GM23338 (cell line): ENCODE measurements around the gene GAS6. TPM values are rescaled to one million over a fixed set of nuclear protein-coding genes. Genes with fewer than 3 reads are reported as not detected.

Source experiments
- ATAC-seq: fragments of 200-7000 bp; cut with Tn5 transposase; 3 replicates; pipeline ENCODE4 v1.9.1; 2020
- DNase-seq: peaks from one replicate; pipeline ENCODE4 v3.0.0-alpha.2; 2015; ENCODE audit warnings: low spot score
- H2AFZ ChIP-seq: fragments of 200-600 bp; sonication (generic); 2 replicates; pipeline ENCODE4 v1.8.0; 2016; ENCODE audit warnings: antibody characterized with exemption, mild to moderate bottlenecking, moderate library complexity
- H3F3A ChIP-seq: fragments of 200-600 bp; sonication (generic); replicated peaks from 2 replicates; pipeline ENCODE4 v1.8.0; 2017; ENCODE audit warnings: antibody characterized with exemption, mixed run types, low read depth
- H3K27ac ChIP-seq: fragments of 200-600 bp; sonication (generic); 2 replicates; pipeline ENCODE4 v1.6.1; 2016; ENCODE audit warnings: low read depth
- H3K27me3 ChIP-seq: fragments of 200-600 bp; sonication (generic); 2 replicates; pipeline ENCODE4 v1.8.0; 2016; ENCODE audit warnings: mild to moderate bottlenecking, mixed run types, moderate library complexity; ENCODE audit not compliant: insufficient read depth
- H3K36me3 ChIP-seq: fragments of 200-600 bp; sonication (generic); 2 replicates; pipeline ENCODE4 v1.8.0; 2016; ENCODE audit warnings: mild to moderate bottlenecking; ENCODE audit not compliant: insufficient read depth
- H3K4me1 ChIP-seq: fragments of 200-600 bp; sonication (generic); 2 replicates; pipeline ENCODE4 v1.8.0; 2016; ENCODE audit warnings: mild to moderate bottlenecking, moderate library complexity; ENCODE audit not compliant: insufficient read depth
- H3K4me2 ChIP-seq: fragments of 200-600 bp; sonication (generic); 2 replicates; pipeline ENCODE4 v1.7.1; 2017; ENCODE audit warnings: mixed run types
- H3K4me3 ChIP-seq: fragments of 200-600 bp; sonication (generic); 2 replicates; pipeline ENCODE4 v1.6.1; 2016; ENCODE audit warnings: mixed run types
- H3K79me2 ChIP-seq: fragments of 200-600 bp; sonication (generic); replicated peaks from 2 replicates; pipeline ENCODE4 v1.8.0; 2017; ENCODE audit warnings: mild to moderate bottlenecking; ENCODE audit not compliant: insufficient read depth
- H3K9me2 ChIP-seq: fragments of 200-600 bp; sonication (generic); 2 replicates; pipeline ENCODE4 v1.8.0; 2017; ENCODE audit not compliant: insufficient read depth
- H4K20me1 ChIP-seq: fragments of 200-600 bp; sonication (generic); replicated peaks from 2 replicates; pipeline ENCODE4 v1.8.0; 2017; ENCODE audit warnings: mild to moderate bottlenecking; ENCODE audit not compliant: insufficient read depth
- H3K27ac Mint-ChIP-seq: 2 replicates; pipeline ENCODE4 v1.8.0; 2020; ENCODE audit warnings: inconsistent platforms, mild to moderate bottlenecking, moderate library complexity, mixed read lengths
- H3K27me3 Mint-ChIP-seq: 3 replicates; pipeline ENCODE4 v1.8.0; 2022; ENCODE audit warnings: low read depth, mild to moderate bottlenecking, moderate library complexity, mixed read lengths, inconsistent platforms; ENCODE audit not compliant: insufficient read depth, poor library complexity
- H3K36me3 Mint-ChIP-seq: 3 replicates; pipeline ENCODE4 v1.8.0; 2021; ENCODE audit warnings: low read depth, mild to moderate bottlenecking, inconsistent platforms, moderate library complexity, mixed read lengths
- H3K4me1 Mint-ChIP-seq: 3 replicates; pipeline ENCODE4 v1.8.0; 2020; ENCODE audit warnings: mild to moderate bottlenecking, inconsistent platforms, mixed read lengths
- H3K4me3 Mint-ChIP-seq: 3 replicates; pipeline ENCODE4 v1.8.0; 2021; ENCODE audit warnings: moderate library complexity, mild to moderate bottlenecking, inconsistent platforms, mixed read lengths
- H3K9me3 Mint-ChIP-seq: 3 replicates; pipeline ENCODE4 v1.8.0; 2020; ENCODE audit warnings: moderate library complexity, mild to moderate bottlenecking, inconsistent platforms, mixed read lengths
- CREB1 ChIP-seq: fragments of 250-450 bp; sonication (Bioruptor Pico); IDR thresholded peaks from 2 replicates; pipeline ENCODE4 v1.5.0; 2020; ENCODE audit warnings: low read depth, mild to moderate bottlenecking, moderate library complexity
- EZH2 ChIP-seq: fragments of 200-600 bp; sonication (generic); IDR thresholded peaks from one replicate; pipeline ENCODE4 v1.8.0; 2017; ENCODE audit warnings: antibody characterized with exemption, mild to moderate bottlenecking, low read depth; ENCODE audit not compliant: unreplicated experiment
- EZH2phosphoT487 ChIP-seq: fragments of 200-600 bp; sonication (generic); IDR thresholded peaks from one replicate; pipeline ENCODE4 v1.8.1; 2018; ENCODE audit warnings: antibody characterized with exemption; ENCODE audit not compliant: unreplicated experiment
- NANOG ChIP-seq: IDR thresholded peaks from 2 replicates; pipeline ENCODE4 v1.6.1; 2016; ENCODE audit warnings: antibody characterized with exemption, borderline replicate concordance
- POLR2AphosphoS5 ChIP-seq: IDR thresholded peaks from 2 replicates; pipeline ENCODE4 v1.6.1; 2016; ENCODE audit warnings: antibody characterized with exemption, low read depth
- polyA plus RNA-seq: library from polyadenylated mRNA; unstranded; fragments of >200 nt; fragmentation: Nextera tagmentation; extraction: Ambion mirVana; gene quantifications from 2 replicates; pipeline ENCODE4 v1.2.1, GENCODE V29; 2016
- total RNA-seq: library from RNA; depleted of rRNA; stranded (reverse); fragments of >200 nt; shearing (Covaris generic); gene quantifications from 2 replicates; pipeline ENCODE4 v1.2.3, GENCODE V29; 2014
- TF ChIP-seq, protein P1 (sequence below): IDR thresholded peaks from 2 replicates; pipeline ENCODE4 v1.6.1; 2016; ENCODE audit warnings: antibody characterized with exemption
- TF ChIP-seq, protein P2 (sequence below): IDR thresholded peaks from one replicate; pipeline ENCODE4 v1.6.1; 2018; ENCODE audit warnings: antibody characterized with exemption; ENCODE audit not compliant: unreplicated experiment
- TF ChIP-seq, protein P3 (sequence below), 2 experiments: fragments of 200-600 bp in 1 of 2; sonication (generic) in 1 of 2; conservative IDR thresholded peaks; 2 replicates each; pipeline versions ENCODE4 v1.5.1 to v1.6.1; 2016 to 2017; ENCODE audit warnings: antibody characterized with exemption in 2 of 2, low read depth in 2 of 2, mild to moderate bottlenecking in 2 of 2, moderate library complexity in 1 of 2
- TF ChIP-seq, protein P4 (sequence below): fragments of 250-450 bp; sonication (Bioruptor Pico); IDR thresholded peaks from 2 replicates; pipeline ENCODE4 v1.5.0; 2020; ENCODE audit warnings: mild to moderate bottlenecking, moderate library complexity

GAS6 gene
- total and polyA plus RNA-seq, 2 experiments from 2014 or later = 7.9 to 21.2 TPM

DNA sequence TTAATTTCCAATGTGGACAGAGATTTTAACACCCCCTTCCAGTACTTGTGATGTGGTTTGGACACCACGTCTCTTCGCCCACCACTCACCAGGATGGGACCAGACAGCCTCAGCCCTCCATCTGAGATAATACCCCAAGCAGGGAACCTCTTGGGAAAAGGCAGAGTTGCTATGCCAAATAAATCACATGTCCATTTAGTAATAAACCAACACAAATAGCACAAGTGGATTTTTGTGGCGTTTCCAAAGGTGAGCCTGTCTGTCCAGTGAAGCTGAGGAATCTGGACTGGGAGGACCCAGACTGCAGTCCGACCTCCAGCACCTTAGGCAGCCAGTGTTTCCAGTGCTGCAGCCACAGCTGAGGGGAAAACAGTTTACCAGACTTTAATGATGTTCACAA, 34.1 kb upstream of the GAS6 start:
- Histone ChIP-seq H3K79me2 (no peaks in the 10 kb centered on the region), H3K27ac (no peak overlapping the region), H3K4me2 (no peak overlapping the region), H3K36me3 (no peaks in the 10 kb centered on the region; the same call in 1 of the 2 replicates), H2AFZ (no peak overlapping the region), H4K20me1 (no peaks in the 10 kb centered on the region), H3K27me3 (no peaks in the 10 kb centered on the region), H3K4me3 (no peak overlapping the region), H3F3A (no peaks in the 10 kb centered on the region), H3K4me1 (no peaks in the 10 kb centered on the region), H3K9me2 (0 out of 2 replicates have a peak, but pooled peaks cover 5% of the 10 kb centered on the region)
- H3K4me1 Mint-ChIP-seq = peaks cover 5% of the 10 kb centered on the region; the same call in 1 of the 3 replicates
- DNase-seq (no peak), ATAC-seq (no peak)
- H3K9me3 Mint-ChIP-seq = peaks cover 16% of the 10 kb centered on the region; the same call in 2 of the 3 replicates
- no peak for TF ChIP-seq CREB1 (CRISPR knock-in tag)
- H3K36me3 Mint-ChIP-seq = peaks cover 3% of the 10 kb centered on the region; the same call in 2 of the 3 replicates
- no peak overlapping the region for H3K27ac Mint-ChIP-seq
- no peak overlapping the region for H3K4me3 Mint-ChIP-seq
- H3K27me3 Mint-ChIP-seq = peaks cover 8% of the 10 kb centered on the region

DNA sequence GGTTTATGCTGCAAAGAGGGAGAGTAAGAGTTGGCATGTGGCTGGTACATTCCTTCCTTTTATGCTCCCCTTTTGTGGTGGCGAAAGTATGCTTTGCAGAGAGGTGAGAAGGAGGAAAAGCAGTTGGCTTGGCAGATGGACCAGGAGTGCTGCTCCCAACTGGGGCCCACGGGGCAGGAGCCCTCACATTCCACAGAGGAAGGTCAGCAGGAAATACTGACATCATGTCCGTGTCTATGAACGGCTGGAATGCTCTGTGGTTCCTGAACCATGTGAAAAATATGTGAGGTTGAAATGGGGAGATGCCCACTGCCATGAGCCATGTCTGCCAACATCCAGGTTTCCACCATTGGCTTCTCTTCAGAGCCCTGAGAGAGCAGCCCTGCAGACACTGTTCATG, 33.3 kb upstream of the GAS6 start:
- Mint-ChIP-seq H3K27ac (no peak overlapping the region), H3K27me3 (peaks cover 8% of the 10 kb centered on the region), H3K9me3 (peaks cover 16% of the 10 kb centered on the region; the same call in 2 of the 3 replicates), H3K4me1 (peaks cover 5% of the 10 kb centered on the region; the same call in 1 of the 3 replicates), H3K4me3 (no peak overlapping the region), H3K36me3 (peaks cover 8% of the 10 kb centered on the region)
- Histone ChIP-seq H4K20me1 (no peaks in the 10 kb centered on the region), H2AFZ (no peak overlapping the region), H3K27me3 (no peaks in the 10 kb centered on the region), H3K79me2 (no peaks in the 10 kb centered on the region), H3K36me3 (no peaks in the 10 kb centered on the region; the same call in 1 of the 2 replicates), H3F3A (no peaks in the 10 kb centered on the region), H3K4me3 (no peak overlapping the region), H3K4me1 (0 out of 2 replicates have a peak, but pooled peaks cover under 1% of the 10 kb centered on the region), H3K9me2 (0 out of 2 replicates have a peak, but pooled peaks cover 5% of the 10 kb centered on the region), H3K27ac (no peak overlapping the region), H3K4me2 (no peak overlapping the region)
- ATAC-seq (no peak), DNase-seq (no peak)
- TF ChIP-seq, protein P1, sequence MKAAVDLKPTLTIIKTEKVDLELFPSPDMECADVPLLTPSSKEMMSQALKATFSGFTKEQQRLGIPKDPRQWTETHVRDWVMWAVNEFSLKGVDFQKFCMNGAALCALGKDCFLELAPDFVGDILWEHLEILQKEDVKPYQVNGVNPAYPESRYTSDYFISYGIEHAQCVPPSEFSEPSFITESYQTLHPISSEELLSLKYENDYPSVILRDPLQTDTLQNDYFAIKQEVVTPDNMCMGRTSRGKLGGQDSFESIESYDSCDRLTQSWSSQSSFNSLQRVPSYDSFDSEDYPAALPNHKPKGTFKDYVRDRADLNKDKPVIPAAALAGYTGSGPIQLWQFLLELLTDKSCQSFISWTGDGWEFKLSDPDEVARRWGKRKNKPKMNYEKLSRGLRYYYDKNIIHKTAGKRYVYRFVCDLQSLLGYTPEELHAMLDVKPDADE = no peak
- TF ChIP-seq, protein P2, sequence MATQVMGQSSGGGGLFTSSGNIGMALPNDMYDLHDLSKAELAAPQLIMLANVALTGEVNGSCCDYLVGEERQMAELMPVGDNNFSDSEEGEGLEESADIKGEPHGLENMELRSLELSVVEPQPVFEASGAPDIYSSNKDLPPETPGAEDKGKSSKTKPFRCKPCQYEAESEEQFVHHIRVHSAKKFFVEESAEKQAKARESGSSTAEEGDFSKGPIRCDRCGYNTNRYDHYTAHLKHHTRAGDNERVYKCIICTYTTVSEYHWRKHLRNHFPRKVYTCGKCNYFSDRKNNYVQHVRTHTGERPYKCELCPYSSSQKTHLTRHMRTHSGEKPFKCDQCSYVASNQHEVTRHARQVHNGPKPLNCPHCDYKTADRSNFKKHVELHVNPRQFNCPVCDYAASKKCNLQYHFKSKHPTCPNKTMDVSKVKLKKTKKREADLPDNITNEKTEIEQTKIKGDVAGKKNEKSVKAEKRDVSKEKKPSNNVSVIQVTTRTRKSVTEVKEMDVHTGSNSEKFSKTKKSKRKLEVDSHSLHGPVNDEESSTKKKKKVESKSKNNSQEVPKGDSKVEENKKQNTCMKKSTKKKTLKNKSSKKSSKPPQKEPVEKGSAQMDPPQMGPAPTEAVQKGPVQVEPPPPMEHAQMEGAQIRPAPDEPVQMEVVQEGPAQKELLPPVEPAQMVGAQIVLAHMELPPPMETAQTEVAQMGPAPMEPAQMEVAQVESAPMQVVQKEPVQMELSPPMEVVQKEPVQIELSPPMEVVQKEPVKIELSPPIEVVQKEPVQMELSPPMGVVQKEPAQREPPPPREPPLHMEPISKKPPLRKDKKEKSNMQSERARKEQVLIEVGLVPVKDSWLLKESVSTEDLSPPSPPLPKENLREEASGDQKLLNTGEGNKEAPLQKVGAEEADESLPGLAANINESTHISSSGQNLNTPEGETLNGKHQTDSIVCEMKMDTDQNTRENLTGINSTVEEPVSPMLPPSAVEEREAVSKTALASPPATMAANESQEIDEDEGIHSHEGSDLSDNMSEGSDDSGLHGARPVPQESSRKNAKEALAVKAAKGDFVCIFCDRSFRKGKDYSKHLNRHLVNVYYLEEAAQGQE = no peak
- no peak for TF ChIP-seq EZH2
- no peak for TF ChIP-seq CREB1 (CRISPR knock-in tag)
- TF ChIP-seq, protein P3, sequence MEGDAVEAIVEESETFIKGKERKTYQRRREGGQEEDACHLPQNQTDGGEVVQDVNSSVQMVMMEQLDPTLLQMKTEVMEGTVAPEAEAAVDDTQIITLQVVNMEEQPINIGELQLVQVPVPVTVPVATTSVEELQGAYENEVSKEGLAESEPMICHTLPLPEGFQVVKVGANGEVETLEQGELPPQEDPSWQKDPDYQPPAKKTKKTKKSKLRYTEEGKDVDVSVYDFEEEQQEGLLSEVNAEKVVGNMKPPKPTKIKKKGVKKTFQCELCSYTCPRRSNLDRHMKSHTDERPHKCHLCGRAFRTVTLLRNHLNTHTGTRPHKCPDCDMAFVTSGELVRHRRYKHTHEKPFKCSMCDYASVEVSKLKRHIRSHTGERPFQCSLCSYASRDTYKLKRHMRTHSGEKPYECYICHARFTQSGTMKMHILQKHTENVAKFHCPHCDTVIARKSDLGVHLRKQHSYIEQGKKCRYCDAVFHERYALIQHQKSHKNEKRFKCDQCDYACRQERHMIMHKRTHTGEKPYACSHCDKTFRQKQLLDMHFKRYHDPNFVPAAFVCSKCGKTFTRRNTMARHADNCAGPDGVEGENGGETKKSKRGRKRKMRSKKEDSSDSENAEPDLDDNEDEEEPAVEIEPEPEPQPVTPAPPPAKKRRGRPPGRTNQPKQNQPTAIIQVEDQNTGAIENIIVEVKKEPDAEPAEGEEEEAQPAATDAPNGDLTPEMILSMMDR (conservative IDR thresholded peaks at IDR 0.05; ENCODE audit: low read depth in 2 of 2) = no peak
- no peak for TF ChIP-seq EZH2phosphoT487
- no peak for TF ChIP-seq POLR2AphosphoS5
- TF ChIP-seq NANOG = no peak
- TF ChIP-seq, protein P4, sequence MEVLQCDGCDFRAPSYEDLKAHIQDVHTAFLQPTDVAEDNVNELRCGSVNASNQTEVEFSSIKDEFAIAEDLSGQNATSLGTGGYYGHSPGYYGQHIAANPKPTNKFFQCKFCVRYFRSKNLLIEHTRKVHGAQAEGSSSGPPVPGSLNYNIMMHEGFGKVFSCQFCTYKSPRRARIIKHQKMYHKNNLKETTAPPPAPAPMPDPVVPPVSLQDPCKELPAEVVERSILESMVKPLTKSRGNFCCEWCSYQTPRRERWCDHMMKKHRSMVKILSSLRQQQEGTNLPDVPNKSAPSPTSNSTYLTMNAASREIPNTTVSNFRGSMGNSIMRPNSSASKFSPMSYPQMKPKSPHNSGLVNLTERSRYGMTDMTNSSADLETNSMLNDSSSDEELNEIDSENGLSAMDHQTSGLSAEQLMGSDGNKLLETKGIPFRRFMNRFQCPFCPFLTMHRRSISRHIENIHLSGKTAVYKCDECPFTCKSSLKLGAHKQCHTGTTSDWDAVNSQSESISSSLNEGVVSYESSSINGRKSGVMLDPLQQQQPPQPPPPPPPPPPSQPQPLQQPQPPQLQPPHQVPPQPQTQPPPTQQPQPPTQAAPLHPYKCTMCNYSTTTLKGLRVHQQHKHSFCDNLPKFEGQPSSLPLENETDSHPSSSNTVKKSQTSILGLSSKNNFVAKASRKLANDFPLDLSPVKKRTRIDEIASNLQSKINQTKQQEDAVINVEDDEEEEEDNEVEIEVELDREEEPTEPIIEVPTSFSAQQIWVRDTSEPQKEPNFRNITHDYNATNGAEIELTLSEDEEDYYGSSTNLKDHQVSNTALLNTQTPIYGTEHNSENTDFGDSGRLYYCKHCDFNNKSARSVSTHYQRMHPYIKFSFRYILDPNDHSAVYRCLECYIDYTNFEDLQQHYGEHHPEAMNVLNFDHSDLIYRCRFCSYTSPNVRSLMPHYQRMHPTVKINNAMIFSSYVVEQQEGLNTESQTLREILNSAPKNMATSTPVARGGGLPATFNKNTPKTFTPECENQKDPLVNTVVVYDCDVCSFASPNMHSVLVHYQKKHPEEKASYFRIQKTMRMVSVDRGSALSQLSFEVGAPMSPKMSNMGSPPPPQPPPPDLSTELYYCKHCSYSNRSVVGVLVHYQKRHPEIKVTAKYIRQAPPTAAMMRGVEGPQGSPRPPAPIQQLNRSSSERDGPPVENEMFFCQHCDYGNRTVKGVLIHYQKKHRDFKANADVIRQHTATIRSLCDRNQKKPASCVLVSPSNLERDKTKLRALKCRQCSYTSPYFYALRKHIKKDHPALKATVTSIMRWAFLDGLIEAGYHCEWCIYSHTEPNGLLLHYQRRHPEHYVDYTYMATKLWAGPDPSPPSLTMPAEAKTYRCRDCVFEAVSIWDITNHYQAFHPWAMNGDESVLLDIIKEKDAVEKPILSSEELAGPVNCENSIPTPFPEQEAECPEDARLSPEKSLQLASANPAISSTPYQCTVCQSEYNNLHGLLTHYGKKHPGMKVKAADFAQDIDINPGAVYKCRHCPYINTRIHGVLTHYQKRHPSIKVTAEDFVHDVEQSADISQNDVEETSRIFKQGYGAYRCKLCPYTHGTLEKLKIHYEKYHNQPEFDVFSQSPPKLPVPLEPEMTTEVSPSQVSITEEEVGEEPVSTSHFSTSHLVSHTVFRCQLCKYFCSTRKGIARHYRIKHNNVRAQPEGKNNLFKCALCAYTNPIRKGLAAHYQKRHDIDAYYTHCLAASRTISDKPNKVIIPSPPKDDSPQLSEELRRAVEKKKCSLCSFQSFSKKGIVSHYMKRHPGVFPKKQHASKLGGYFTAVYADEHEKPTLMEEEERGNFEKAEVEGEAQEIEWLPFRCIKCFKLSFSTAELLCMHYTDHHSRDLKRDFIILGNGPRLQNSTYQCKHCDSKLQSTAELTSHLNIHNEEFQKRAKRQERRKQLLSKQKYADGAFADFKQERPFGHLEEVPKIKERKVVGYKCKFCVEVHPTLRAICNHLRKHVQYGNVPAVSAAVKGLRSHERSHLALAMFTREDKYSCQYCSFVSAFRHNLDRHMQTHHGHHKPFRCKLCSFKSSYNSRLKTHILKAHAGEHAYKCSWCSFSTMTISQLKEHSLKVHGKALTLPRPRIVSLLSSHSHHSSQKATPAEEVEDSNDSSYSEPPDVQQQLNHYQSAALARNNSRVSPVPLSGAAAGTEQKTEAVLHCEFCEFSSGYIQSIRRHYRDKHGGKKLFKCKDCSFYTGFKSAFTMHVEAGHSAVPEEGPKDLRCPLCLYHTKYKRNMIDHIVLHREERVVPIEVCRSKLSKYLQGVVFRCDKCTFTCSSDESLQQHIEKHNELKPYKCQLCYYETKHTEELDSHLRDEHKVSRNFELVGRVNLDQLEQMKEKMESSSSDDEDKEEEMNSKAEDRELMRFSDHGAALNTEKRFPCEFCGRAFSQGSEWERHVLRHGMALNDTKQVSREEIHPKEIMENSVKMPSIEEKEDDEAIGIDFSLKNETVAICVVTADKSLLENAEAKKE (CRISPR knock-in tag) = no peak
